ENCODE measurements around the gene ATOX1. TPM values are rescaled to one million over a fixed set of nuclear protein-coding genes. Genes with fewer than 3 reads are reported as not detected.

The ATOX1 gene
- total and polyA plus RNA-seq, 11 donors = 52.1 to 149 (median 71.2) TPM

GRCh38 chr5:151739939-151740335 lies 18.5 kb downstream of the ATOX1 start:
- DNase-seq (no peak), ATAC-seq (peak; percentile 11 to 60 (median 29))
- WGBS, 4 donors = 40 to 54% (median 49%) methylated on average over 4 of the region's 4 CpGs
- TF ChIP-seq POLR2A (IDR thresholded peaks at IDR 0.05) = no peak
- no peak for TF ChIP-seq CTCF (IDR thresholded peaks at IDR 0.05)
- Histone ChIP-seq H3K27me3 (no peaks in the 10 kb centered on the region), H3K4me1 (peaks cover 0 to 39% (median 16%) of the 10 kb centered on the region in 12 donors), H3K4me3 (peak overlapping the region in 4 of 12 donors; percentile 1 to 30 (median 10)), H3K27ac (peak overlapping the region; percentile 8 to 78 (median 60)), H3K36me3 (peaks cover 0 to 30% (median 13%) of the 10 kb centered on the region in 9 donors), H3K9me3 (no peaks in the 10 kb centered on the region)
- intact Hi-C loops (cut with DNase I) = loop anchor here in 9 of 10 donors (1.0 to 10.0 kb wide), 8 partner anchors 63 to 772 kb away; partner anchors contain the start of gene SLC36A1 (in 8 of the 9)

GRCh38 chr5:151739395-151739794 lies 19.0 kb downstream of the ATOX1 start:
- DNase-seq = peak in 1 of 5 donors; percentile 24
- Histone ChIP-seq H3K27ac (peak overlapping the region in 11 of 12 donors; percentile 8 to 78 (median 60)), H3K4me1 (peaks cover 0 to 33% (median 14%) of the 10 kb centered on the region in 12 donors), H3K27me3 (no peaks in the 10 kb centered on the region), H3K9me3 (no peaks in the 10 kb centered on the region), H3K36me3 (peaks cover 0 to 25% (median 10%) of the 10 kb centered on the region in 9 donors), H3K4me3 (no peak overlapping the region)
- intact Hi-C loops (cut with DNase I) = no loop called here
- peak in 1 of 12 donors; percentile 3 for TF ChIP-seq CTCF (IDR thresholded peaks at IDR 0.05)
- no peak for TF ChIP-seq POLR2A (IDR thresholded peaks at IDR 0.05)
- no peak for ATAC-seq
- 67 to 85% (median 68%) methylated on average over 2 of the region's 2 CpGs for WGBS, 4 donors

- 55 to 76% (median 72%) methylated on average over 9 of the region's 9 CpGs for WGBS, 4 donors
- no peaks in the 10 kb centered on the region for H3K9me3 ChIP-seq
- H3K27me3 ChIP-seq = no peaks in the 10 kb centered on the region
- H3K27ac ChIP-seq = no peak overlapping the region
- H3K4me3 ChIP-seq = no peak overlapping the region
- intact Hi-C loops (cut with DNase I) = no loop called here
- H3K36me3 ChIP-seq = peaks cover 0 to 15% (median 4%) of the 10 kb centered on the region in 9 donors
- H3K4me1 ChIP-seq = peaks cover 0 to 32% (median 14%) of the 10 kb centered on the region in 12 donors
- TF ChIP-seq CTCF (IDR thresholded peaks at IDR 0.05) (no peak), POLR2A (IDR thresholded peaks at IDR 0.05) (no peak)
- DNase-seq (no peak), ATAC-seq (no peak)
Observed at GRCh38 chr5:151738125-151738848, 20.1 kb downstream of the ATOX1 start.

GRCh38 chr5:151737431-151737830 lies 21.0 kb downstream of the ATOX1 start:
- intact Hi-C loops (cut with DNase I) = no loop called here
- Histone ChIP-seq H3K9me3 (no peaks in the 10 kb centered on the region), H3K36me3 (peaks cover 0 to 6% (median 0%) of the 10 kb centered on the region in 9 donors), H3K27me3 (no peaks in the 10 kb centered on the region), H3K4me1 (peaks cover 0 to 28% (median 14%) of the 10 kb centered on the region in 12 donors), H3K4me3 (no peak overlapping the region), H3K27ac (no peak overlapping the region)
- WGBS, 4 donors = 81 to 94% (median 91%) methylated on average over 3 of the region's 3 CpGs
- ATAC-seq = no peak
- TF ChIP-seq CTCF (IDR thresholded peaks at IDR 0.05) (no peak), POLR2A (IDR thresholded peaks at IDR 0.05) (no peak)
- DNase-seq = no peak

All from heart left ventricle (tissue), 16 donors.